ENCODE measurements around the gene APBB1. TPM values are rescaled to one million over a fixed set of nuclear protein-coding genes. Genes with fewer than 3 reads are reported as not detected.
A peak's percentile ranks its signal among the peaks of the same experiment; 100 is the strongest.

Gene APBB1
- polyA plus RNA-seq, 2 of the 4 experiments (the other 2 are of a cell fraction), result 13.6 to 16.4 TPM

- CTCF ChIA-PET, result interaction anchor here (0.7 to 9.6 kb wide), 25 partner anchors 9 to 315 kb away, joined by 3 to 142 read pairs (median 4); partner anchors contain the start of genes APBB1, ARFIP2 and TIMM10B
- 20% methylated on average over 5 of the region's 5 CpGs for WGBS (ENCODE audit: missing lambda C conversion rate)
- TF ChIP-seq SMC3 (IDR thresholded peaks at IDR 0.05), result peak; percentile 71
- no peak for TF ChIP-seq HOXB13 (CRISPR knock-in tag; IDR thresholded peaks at IDR 0.05; ENCODE audit: low read depth)
- TF ChIP-seq, protein P1, sequence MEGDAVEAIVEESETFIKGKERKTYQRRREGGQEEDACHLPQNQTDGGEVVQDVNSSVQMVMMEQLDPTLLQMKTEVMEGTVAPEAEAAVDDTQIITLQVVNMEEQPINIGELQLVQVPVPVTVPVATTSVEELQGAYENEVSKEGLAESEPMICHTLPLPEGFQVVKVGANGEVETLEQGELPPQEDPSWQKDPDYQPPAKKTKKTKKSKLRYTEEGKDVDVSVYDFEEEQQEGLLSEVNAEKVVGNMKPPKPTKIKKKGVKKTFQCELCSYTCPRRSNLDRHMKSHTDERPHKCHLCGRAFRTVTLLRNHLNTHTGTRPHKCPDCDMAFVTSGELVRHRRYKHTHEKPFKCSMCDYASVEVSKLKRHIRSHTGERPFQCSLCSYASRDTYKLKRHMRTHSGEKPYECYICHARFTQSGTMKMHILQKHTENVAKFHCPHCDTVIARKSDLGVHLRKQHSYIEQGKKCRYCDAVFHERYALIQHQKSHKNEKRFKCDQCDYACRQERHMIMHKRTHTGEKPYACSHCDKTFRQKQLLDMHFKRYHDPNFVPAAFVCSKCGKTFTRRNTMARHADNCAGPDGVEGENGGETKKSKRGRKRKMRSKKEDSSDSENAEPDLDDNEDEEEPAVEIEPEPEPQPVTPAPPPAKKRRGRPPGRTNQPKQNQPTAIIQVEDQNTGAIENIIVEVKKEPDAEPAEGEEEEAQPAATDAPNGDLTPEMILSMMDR (IDR thresholded peaks at IDR 0.05), result peak; percentile 64
- no peak for TF ChIP-seq EP300 (IDR thresholded peaks at IDR 0.05)
- no peak for TF ChIP-seq KDM5A (IDR thresholded peaks at IDR 0.05)
- TF ChIP-seq RAD21 (conservative IDR thresholded peaks at IDR 0.05 in 1 of 2, IDR thresholded peaks at IDR 0.05 in 1 of 2), result peak; percentile 73 to 75
- no peak for TF ChIP-seq ZNF302 (CRISPR knock-in tag; IDR thresholded peaks at IDR 0.05)
- ATAC-seq (peak; percentile 56 to 83; a peak in 5 of 6 replicates), FAIRE-seq (no peak), DNase-seq (ENCODE audit: low read depth in 1 of 2, low spot score in 1 of 2) (peak; percentile 36 to 57)
- Histone ChIP-seq H3K4me3 (no peak overlapping the region), H3K27ac (no peak overlapping the region), H3K4me2 (no peak overlapping the region), H3K9me3 (no peaks in the 10 kb centered on the region), H3K4me1 (peaks cover 13% of the 10 kb centered on the region)
- POLR2A ChIA-PET, result interaction anchor here (1.0 to 1.6 kb wide), 2 partner anchors 24 to 64 kb away, joined by 3 to 9 read pairs; partner anchors contain the start of gene APBB1
Measured at GRCh38 chr11:6443269-6444003, 24.5 kb upstream of the APBB1 start.

GRCh38 chr11:6442441-6442840, 23.5 kb upstream of the APBB1 start:
- ATAC-seq (no peak), FAIRE-seq (no peak), DNase-seq (ENCODE audit: low read depth in 1 of 2, low spot score in 1 of 2) (no peak)
- Histone ChIP-seq H3K4me1 (peaks cover 13% of the 10 kb centered on the region), H3K27ac (no peak overlapping the region), H3K4me3 (no peak overlapping the region), H3K4me2 (no peak overlapping the region), H3K9me3 (no peaks in the 10 kb centered on the region)
- TF ChIP-seq BHLHE40 (IDR thresholded peaks at IDR 0.05; ENCODE audit: low read depth, low read length) (no peak), BCL3 (IDR thresholded peaks at IDR 0.05) (no peak), HOXA7 (CRISPR knock-in tag; IDR thresholded peaks at IDR 0.05) (no peak), NR3C1 (IDR thresholded peaks at IDR 0.05) (no peak), USF2 (IDR thresholded peaks at IDR 0.05) (no peak), RFX5 (IDR thresholded peaks at IDR 0.05) (no peak), CEBPB (IDR thresholded peaks at IDR 0.05) (no peak), RARB (CRISPR knock-in tag; IDR thresholded peaks at IDR 0.05) (no peak), SREBF2 (IDR thresholded peaks at IDR 0.05) (no peak), EP300 (IDR thresholded peaks at IDR 0.05) (no peak), HOXB13 (CRISPR knock-in tag; IDR thresholded peaks at IDR 0.05; ENCODE audit: low read depth) (no peak), FOSB (CRISPR knock-in tag; IDR thresholded peaks at IDR 0.05) (no peak), POLR2AphosphoS2 (conservative IDR thresholded peaks at IDR 0.05; ENCODE audit: low read length) (no peak), HES2 (IDR thresholded peaks at IDR 0.05) (no peak)
- TF ChIP-seq, protein P2, sequence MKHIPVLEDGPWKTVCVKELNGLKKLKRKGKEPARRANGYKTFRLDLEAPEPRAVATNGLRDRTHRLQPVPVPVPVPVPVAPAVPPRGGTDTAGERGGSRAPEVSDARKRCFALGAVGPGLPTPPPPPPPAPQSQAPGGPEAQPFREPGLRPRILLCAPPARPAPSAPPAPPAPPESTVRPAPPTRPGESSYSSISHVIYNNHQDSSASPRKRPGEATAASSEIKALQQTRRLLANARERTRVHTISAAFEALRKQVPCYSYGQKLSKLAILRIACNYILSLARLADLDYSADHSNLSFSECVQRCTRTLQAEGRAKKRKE (CRISPR knock-in tag; IDR thresholded peaks at IDR 0.05; ENCODE audit: low read depth), result no peak
- CTCF ChIA-PET, result interaction anchor here (0.6 to 9.6 kb wide), 10 partner anchors 8 to 241 kb away, joined by 3 to 142 read pairs (median 8); partner anchors contain the start of gene MRPL17
- 90% methylated on average over 4 of the region's 4 CpGs for WGBS (ENCODE audit: missing lambda C conversion rate)
- POLR2A ChIA-PET, result no interaction called here

Data from A549 (cell line).